ENCODE results near the gene TKT. TPM values are rescaled to one million over a fixed set of nuclear protein-coding genes. Genes with fewer than 3 reads are reported as not detected.

Gene TKT
- total and polyA plus RNA-seq, 2 of the 4 experiments (the other 2 are of a cell fraction): 280 to 349 TPM

DNA sequence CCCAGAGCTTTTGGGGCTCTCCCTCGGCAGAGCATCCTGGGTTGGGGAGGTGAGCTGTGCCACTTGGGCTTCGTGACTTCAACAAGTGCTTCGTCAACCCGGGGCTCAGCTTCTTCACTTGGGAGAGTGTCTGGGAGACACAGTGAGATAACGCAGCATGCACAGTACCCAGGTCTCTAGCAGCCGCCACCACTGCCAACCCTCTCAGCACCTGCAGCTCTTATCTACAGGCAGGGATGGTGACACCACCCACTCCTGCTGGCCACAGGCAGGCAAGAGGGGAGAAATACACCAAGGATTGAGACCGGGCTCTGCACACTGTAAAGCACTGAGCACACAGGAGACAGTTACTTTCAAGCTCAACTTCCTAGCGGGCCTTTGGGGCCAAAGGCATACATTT lies 11.6 kb downstream of the TKT start:
- Histone ChIP-seq H3K23ac (ENCODE audit: low read depth, low read length) (peak overlapping the region; percentile 51), H3K4me2 (ENCODE audit: low read depth, low read length) (no peak overlapping the region), H4K20me1 (ENCODE audit: insufficient read depth, low read length) (peaks cover 93% of the 10 kb centered on the region), H3K36me3 (ENCODE audit: control insufficient read depth, insufficient read depth, low read length) (peaks cover 44% of the 10 kb centered on the region), H3K27me3 (ENCODE audit: control insufficient read depth, insufficient read depth, low read length) (no peaks in the 10 kb centered on the region), H3K9me1 (ENCODE audit: insufficient read depth, low read length) (peaks cover 14% of the 10 kb centered on the region), H3K18ac (ENCODE audit: low read depth, low read length) (no peak overlapping the region), H3K79me1 (ENCODE audit: low read depth in 1 of 2, low read length in 2 of 2) (peaks cover 10 to 67% of the 10 kb centered on the region in 2 experiments; a peak in 3 of 4 replicates), H2AK9ac (replicated peaks; ENCODE audit: low read depth, low read length, poor library complexity) (no peak overlapping the region), H3K56ac (ENCODE audit: extremely low read depth, insufficient read depth, low read length) (no peak overlapping the region), H3K4me3 (ENCODE audit: insufficient read depth, low read depth, low read length) (no peak overlapping the region), H3K4me1 (ENCODE audit: control insufficient read depth, insufficient read depth, low read length) (peaks cover 18% of the 10 kb centered on the region), H2BK15ac (ENCODE audit: low read depth, low read length) (no peak overlapping the region), H2AK5ac (ENCODE audit: low read depth, low read length) (no peak overlapping the region; the same call in 1 of the 2 replicates), H2BK5ac (ENCODE audit: low read depth, low read length, poor library complexity, severe bottlenecking) (no peak overlapping the region), H3K9me3 (ENCODE audit: control insufficient read depth, insufficient read depth, low read length) (no peaks in the 10 kb centered on the region), H2AFZ (replicated peaks; ENCODE audit: low read length, poor library complexity) (no peak overlapping the region), H3K14ac (replicated peaks; ENCODE audit: low read depth, low read length) (no peak overlapping the region; the same call in 1 of the 2 replicates), H4K91ac (ENCODE audit: insufficient read depth, low read depth, low read length) (no peak overlapping the region), H3K27ac (ENCODE audit: insufficient read depth, low read length) (no peak overlapping the region), H3K4ac (ENCODE audit: low read depth, low read length) (no peak overlapping the region), H4K8ac (ENCODE audit: low read depth in 2 of 2, low read length in 2 of 2) (no peak overlapping the region), H3K9ac (ENCODE audit: low read depth, low read length) (no peak overlapping the region), H2BK120ac (ENCODE audit: low read depth, low read length) (no peak overlapping the region), H4K5ac (ENCODE audit: low read depth, low read length) (no peak overlapping the region), H2BK20ac (ENCODE audit: low read depth, low read length) (no peak overlapping the region)
- in situ Hi-C loops (cut with MboI; ENCODE audit: low sequenced_read_pairs): no loop called here
- dilution Hi-C loops (cut with HindIII; ENCODE audit: low sequenced_read_pairs, unreplicated experiment): no loop called here
- DNase-seq: no peak
- TF ChIP-seq NFE2L2 (IDR thresholded peaks at IDR 0.05; ENCODE audit: low read depth, low read length): no peak
- TF ChIP-seq BHLHE40 (IDR thresholded peaks at IDR 0.05; ENCODE audit: low read depth, low read length): no peak
- TF ChIP-seq RAD21 (IDR thresholded peaks at IDR 0.05; ENCODE audit: low read length): no peak
- TF ChIP-seq MXI1 (IDR thresholded peaks at IDR 0.05; ENCODE audit: borderline replicate concordance, low read depth, low read length): no peak
- TF ChIP-seq POLR2A (IDR thresholded peaks at IDR 0.05; ENCODE audit: low read depth, low read length): no peak
- no peak for TF ChIP-seq RFX5 (IDR thresholded peaks at IDR 0.05; ENCODE audit: low read depth, low read length)
- TF ChIP-seq CHD1 (IDR thresholded peaks at IDR 0.05; ENCODE audit: low read depth, low read length): no peak
- TF ChIP-seq USF2 (IDR thresholded peaks at IDR 0.05; ENCODE audit: low read depth, low read length): no peak
- TF ChIP-seq FOS (IDR thresholded peaks at IDR 0.05; ENCODE audit: low read depth, low read length): no peak
- TF ChIP-seq, protein P1, sequence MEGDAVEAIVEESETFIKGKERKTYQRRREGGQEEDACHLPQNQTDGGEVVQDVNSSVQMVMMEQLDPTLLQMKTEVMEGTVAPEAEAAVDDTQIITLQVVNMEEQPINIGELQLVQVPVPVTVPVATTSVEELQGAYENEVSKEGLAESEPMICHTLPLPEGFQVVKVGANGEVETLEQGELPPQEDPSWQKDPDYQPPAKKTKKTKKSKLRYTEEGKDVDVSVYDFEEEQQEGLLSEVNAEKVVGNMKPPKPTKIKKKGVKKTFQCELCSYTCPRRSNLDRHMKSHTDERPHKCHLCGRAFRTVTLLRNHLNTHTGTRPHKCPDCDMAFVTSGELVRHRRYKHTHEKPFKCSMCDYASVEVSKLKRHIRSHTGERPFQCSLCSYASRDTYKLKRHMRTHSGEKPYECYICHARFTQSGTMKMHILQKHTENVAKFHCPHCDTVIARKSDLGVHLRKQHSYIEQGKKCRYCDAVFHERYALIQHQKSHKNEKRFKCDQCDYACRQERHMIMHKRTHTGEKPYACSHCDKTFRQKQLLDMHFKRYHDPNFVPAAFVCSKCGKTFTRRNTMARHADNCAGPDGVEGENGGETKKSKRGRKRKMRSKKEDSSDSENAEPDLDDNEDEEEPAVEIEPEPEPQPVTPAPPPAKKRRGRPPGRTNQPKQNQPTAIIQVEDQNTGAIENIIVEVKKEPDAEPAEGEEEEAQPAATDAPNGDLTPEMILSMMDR (conservative IDR thresholded peaks at IDR 0.05; ENCODE audit: low read depth, low read length): no peak
- TF ChIP-seq RCOR1 (IDR thresholded peaks at IDR 0.05; ENCODE audit: insufficient replicate concordance, low read length): no peak
- no peak for TF ChIP-seq MAFK (IDR thresholded peaks at IDR 0.05; ENCODE audit: low read depth, low read length)
- no peak for TF ChIP-seq ELK1 (IDR thresholded peaks at IDR 0.05; ENCODE audit: borderline replicate concordance, low read depth, low read length)
- TF ChIP-seq CEBPB (IDR thresholded peaks at IDR 0.05; ENCODE audit: low read depth, low read length): no peak
- ChIA-PET POLR2A (ENCODE audit: unreplicated experiment) (no interaction called here), CTCF (no interaction called here)
- intact Hi-C loops (cut with micrococcal nuclease): no loop called here
- WGBS, 2 experiments (ENCODE audit: extremely low coverage in 2 of 2, insufficient read length in 1 of 2): no CpG with 5 or more reads among the region's 8 CpGs
- no peak for ATAC-seq (ENCODE audit: low read depth)
- no TSS peak for BruUV-seq (replicated peaks)

Measured in IMR-90 (cell line).